ENCODE measurements around the gene LILRA6.
"Not testable (repeated sequence)": the region's sequence is repeated elsewhere in the genome, so short reads cannot be mapped to it uniquely, and the experiment has no call there.

The LILRA6 gene

DNA sequence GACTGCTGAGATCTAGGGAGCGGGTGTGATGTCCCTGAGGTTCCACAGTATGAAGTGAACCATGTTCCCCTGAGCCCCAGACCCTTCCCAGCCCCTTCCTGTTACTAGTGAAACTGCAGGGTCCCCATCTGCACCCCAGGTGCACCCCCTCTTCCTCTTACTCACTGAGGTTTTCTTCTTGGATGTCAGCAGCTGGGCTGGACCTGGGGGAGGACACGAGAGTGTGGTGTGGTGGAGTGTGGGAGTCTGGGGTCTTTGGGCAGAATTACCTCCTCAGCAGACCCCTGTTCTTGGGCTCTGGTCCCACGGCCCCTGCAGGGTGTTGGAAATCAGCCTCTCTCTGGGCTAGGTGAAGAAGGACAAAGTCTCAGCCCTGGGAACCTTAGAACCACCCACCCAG lies 3.3 kb upstream of the LILRA6 start:
- DNase-seq (ENCODE audit: low read depth): no peak
- H3K36me3 ChIP-seq (ENCODE audit: control insufficient read depth, insufficient read depth, low read length, severe bottlenecking): no peaks in the 10 kb centered on the region
- peaks cover 3% of the 10 kb centered on the region for H3K27me3 ChIP-seq (replicated peaks; ENCODE audit: control insufficient read depth, insufficient read depth, low read length)
- no peaks in the 10 kb centered on the region for H3K4me1 ChIP-seq (ENCODE audit: control insufficient read depth, insufficient read depth, low read length)
- no peak overlapping the region for H3K9ac ChIP-seq (ENCODE audit: low read length)
- no peaks in the 10 kb centered on the region for H3K9me3 ChIP-seq (ENCODE audit: control insufficient read depth, low read length)
- no peak overlapping the region for H3K4me3 ChIP-seq (ENCODE audit: low read length)

DNA sequence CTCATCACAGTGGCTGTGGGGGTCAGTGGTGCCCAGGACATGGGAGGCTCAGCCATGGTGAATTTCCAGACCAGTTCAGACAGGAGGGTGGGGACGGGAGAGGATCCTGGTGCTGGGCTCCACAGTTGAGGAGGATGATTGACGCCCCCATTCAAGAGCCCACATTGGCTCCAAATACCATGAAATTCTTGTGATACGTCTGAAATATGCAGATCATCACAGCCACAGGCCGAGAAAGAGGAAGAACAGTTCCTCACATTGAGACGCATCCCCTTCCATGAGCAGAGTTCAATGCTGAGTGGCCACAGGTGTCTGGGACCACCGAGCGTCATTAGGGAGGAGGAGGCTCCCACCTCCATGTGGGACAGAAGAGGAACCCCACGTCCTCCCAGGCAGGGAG lies 1.2 kb upstream of the LILRA6 start:
- H3K27me3 ChIP-seq (replicated peaks; ENCODE audit: control insufficient read depth, insufficient read depth, low read length): not testable (repeated sequence)

DNA sequence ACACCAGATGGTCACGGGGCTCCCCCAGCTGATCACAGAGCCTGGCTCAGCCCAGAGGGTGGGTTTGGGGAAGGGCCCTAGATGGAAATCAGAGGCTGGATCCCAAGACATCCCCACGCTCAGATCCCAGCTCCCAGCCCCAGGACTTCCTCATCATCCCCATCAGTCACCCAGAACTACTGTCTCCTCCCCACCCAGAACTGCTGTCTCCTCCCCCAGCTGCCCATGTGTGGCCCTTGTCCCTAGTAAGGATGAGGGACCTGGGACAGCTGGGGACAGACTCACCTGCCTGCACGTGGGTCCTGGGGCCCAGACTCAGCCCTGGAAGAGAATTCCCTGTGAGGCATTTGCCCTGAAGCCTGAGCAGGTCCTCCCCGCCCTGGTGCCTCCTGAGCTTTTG lies 356 bp downstream of the LILRA6 start:
- H3K27me3 ChIP-seq (replicated peaks; ENCODE audit: control insufficient read depth, insufficient read depth, low read length): peaks cover 15% of the 10 kb centered on the region
- H3K9ac ChIP-seq (ENCODE audit: low read length); H3K9me3 ChIP-seq (ENCODE audit: control insufficient read depth, low read length); H3K36me3 ChIP-seq (ENCODE audit: control insufficient read depth, insufficient read depth, low read length, severe bottlenecking); H3K4me1 ChIP-seq (ENCODE audit: control insufficient read depth, insufficient read depth, low read length); DNase-seq (ENCODE audit: low read depth); H3K4me3 ChIP-seq (ENCODE audit: low read length): not testable (repeated sequence)

More for the DNA sequence above, 1.2 kb upstream of the LILRA6 start:
- not testable (repeated sequence) for H3K36me3 ChIP-seq (ENCODE audit: control insufficient read depth, insufficient read depth, low read length, severe bottlenecking); H3K4me1 ChIP-seq (ENCODE audit: control insufficient read depth, insufficient read depth, low read length); DNase-seq (ENCODE audit: low read depth); H3K4me3 ChIP-seq (ENCODE audit: low read length); H3K9me3 ChIP-seq (ENCODE audit: control insufficient read depth, low read length); H3K9ac ChIP-seq (ENCODE audit: low read length)

DNA sequence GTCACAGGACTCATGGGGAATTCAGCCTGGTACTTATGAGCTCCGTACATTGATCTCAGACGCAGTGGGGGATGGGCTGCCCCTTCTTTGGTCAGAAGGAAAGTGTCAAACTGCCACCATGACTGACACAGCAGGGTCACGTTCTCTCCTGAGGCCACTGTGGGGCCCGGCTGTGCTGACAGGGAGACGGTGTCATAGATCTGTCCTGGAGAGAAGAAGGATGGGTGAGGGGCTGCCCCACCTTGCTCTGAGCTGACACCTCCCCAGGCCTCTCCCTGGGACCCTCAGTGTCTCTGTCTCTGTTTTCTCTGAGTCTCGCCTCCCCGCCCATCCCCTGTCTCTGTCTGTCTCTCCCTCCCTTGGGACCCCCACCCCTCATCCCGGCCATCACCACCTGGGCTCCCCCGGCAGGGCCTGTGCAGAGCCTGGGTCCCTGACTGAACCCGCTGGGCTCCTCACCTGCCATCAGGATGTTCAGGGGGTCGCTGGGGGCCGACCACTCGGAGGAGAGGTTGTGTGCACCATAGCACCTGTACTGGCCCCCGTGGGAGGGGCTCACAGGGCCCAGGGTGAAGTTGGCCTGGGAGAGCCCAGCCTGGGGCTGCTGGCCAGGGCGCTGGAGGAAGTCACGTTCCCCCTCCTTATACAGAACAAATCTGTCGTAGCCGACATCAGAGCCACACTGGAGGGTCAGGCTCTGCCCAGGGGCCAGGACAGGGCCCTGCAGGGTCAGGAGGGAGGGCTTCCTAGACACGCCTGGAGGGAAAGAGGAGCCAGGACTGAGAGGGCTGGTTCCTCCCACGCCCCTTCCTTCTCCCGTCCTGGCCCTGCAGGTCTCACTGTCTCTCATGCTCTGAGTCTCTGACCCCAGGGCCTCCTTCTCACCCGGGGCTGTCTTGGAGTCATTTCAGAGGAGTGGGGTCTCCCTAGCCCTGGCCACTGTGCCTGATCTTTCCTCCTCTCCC lies 1.9 kb downstream of the LILRA6 start:
- DNase-seq (ENCODE audit: low read depth); H3K9me3 ChIP-seq (ENCODE audit: control insufficient read depth, low read length); H3K4me3 ChIP-seq (ENCODE audit: low read length); H3K36me3 ChIP-seq (ENCODE audit: control insufficient read depth, insufficient read depth, low read length, severe bottlenecking); H3K4me1 ChIP-seq (ENCODE audit: control insufficient read depth, insufficient read depth, low read length); H3K9ac ChIP-seq (ENCODE audit: low read length): not testable (repeated sequence)
- H3K27me3 ChIP-seq (replicated peaks; ENCODE audit: control insufficient read depth, insufficient read depth, low read length): peaks cover 22% of the 10 kb centered on the region

DNA sequence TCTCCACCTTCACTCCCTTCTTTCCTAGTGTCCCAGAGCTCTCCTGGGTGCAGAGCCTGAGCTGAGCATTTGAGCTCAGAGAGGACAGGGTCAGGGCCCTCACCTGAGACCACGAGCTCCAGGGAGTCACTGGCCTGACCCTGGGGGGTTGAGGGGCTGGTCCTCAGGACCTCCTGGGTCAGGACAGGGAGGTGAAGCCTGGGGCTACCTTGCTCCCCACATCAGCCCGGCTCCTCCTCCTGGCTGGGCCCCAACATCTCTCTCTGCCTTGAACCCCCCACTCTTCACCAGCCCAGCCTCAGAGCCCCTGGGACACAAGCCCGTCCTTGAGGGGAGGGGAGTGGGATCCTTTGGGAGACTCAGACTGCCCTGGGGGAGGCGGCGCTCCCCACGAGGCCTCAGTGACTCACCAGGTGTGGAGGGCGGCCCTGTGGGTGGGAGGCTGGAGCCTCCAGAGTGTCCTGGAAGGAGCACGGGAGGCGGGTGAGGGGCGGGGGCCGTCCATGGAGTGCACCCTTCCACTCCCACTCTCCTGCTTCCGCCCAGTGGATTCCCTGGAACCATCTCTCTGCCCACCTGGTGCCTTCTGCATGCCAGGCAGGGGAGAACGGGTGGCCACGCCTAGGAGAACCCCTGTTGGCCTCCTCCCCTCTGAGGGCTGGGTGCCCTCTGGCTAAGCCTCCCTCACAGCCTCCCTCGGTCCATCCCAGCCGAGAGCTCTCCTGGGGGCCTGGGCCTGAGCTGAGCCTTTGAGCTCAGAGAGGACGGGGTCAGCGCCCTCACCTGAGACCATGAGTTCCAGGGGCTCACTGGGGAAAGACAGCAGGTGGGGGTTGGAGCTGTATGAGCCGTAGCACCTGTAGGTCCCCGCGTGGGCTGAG lies 2.9 kb downstream of the LILRA6 start:
- H3K27me3 ChIP-seq (replicated peaks; ENCODE audit: control insufficient read depth, insufficient read depth, low read length): peaks cover 29% of the 10 kb centered on the region
- H3K9me3 ChIP-seq (ENCODE audit: control insufficient read depth, low read length); H3K9ac ChIP-seq (ENCODE audit: low read length); H3K4me3 ChIP-seq (ENCODE audit: low read length); H3K36me3 ChIP-seq (ENCODE audit: control insufficient read depth, insufficient read depth, low read length, severe bottlenecking); DNase-seq (ENCODE audit: low read depth); H3K4me1 ChIP-seq (ENCODE audit: control insufficient read depth, insufficient read depth, low read length): not testable (repeated sequence)

DNA sequence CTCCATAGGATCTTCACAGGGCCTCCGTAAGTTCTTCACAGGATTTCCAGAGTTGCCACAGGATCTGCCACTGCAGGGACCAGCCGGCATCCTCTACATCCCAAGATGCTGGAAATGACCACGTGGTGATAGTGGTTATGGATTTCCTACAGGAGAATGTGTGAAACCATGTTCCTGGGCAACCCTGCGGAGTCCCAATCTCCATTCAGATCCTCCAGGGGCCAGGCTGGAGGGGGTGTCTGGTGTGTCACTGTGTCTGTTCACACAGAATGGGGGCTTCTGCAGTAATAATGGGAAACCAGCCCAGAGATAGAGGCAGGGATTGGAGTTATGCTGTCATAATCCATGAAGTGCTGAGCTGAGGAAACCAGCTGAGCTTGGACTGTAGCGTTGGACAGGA lies 8.6 kb downstream of the LILRA6 start:
- peaks cover 36% of the 10 kb centered on the region for H3K27me3 ChIP-seq (replicated peaks; ENCODE audit: control insufficient read depth, insufficient read depth, low read length)
- no peaks in the 10 kb centered on the region for H3K4me1 ChIP-seq (ENCODE audit: control insufficient read depth, insufficient read depth, low read length)
- H3K36me3 ChIP-seq (ENCODE audit: control insufficient read depth, insufficient read depth, low read length, severe bottlenecking): no peaks in the 10 kb centered on the region
- no peak overlapping the region for H3K4me3 ChIP-seq (ENCODE audit: low read length)
- peaks cover 12% of the 10 kb centered on the region for H3K9me3 ChIP-seq (ENCODE audit: control insufficient read depth, low read length)
- H3K9ac ChIP-seq (ENCODE audit: low read length): no peak overlapping the region
- DNase-seq (ENCODE audit: low read depth): no peak

DNA sequence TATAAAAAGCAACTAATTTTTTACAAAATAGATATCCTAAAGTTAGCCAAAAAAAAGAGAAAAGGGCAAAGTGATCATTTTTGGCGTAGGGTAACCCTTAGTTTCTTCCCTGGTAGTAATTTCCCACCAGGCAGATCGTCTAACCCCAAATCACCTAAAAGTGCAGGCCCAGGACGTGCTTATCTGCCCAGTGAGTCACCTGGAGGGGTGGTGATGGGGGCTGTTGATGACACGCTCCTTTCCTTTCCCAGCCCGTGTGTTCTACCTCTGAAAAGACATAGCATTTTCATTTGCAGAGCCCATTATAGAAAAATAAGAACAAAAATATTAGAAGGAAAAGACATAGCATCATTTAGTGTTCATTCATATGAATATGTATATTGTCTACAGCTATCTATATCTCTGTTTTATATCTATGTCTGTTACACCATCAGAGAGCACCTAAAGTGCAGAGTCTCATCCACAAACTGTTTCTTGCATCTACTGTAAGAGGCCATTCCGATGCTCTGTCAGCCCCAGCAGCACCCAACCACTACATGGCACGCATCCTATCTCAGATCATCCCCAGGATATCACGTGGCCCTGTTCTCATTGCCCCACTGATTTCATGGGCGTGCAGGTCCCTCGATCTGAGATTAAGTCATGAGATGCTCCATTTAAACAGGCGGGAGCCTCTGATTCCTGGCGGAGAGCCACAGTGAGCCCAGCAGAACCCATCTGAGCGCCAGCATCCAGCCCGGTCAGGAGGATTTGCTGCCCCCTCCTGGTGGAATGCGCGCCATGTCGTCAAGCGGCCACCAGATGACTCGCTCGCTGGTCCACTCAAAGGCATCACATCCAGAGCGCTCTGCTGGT lies 11.3 kb downstream of the LILRA6 start:
- Histone ChIP-seq H3K36me3 (ENCODE audit: control insufficient read depth, insufficient read depth, low read length, severe bottlenecking) (no peaks in the 10 kb centered on the region), H3K9me3 (ENCODE audit: control insufficient read depth, low read length) (peaks cover 17% of the 10 kb centered on the region), H3K4me3 (ENCODE audit: low read length) (no peak overlapping the region), H3K4me1 (ENCODE audit: control insufficient read depth, insufficient read depth, low read length) (no peaks in the 10 kb centered on the region), H3K9ac (ENCODE audit: low read length) (no peak overlapping the region), H3K27me3 (replicated peaks; ENCODE audit: control insufficient read depth, insufficient read depth, low read length) (peaks cover 28% of the 10 kb centered on the region)
- peak; percentile 93 for DNase-seq (ENCODE audit: low read depth)

DNA sequence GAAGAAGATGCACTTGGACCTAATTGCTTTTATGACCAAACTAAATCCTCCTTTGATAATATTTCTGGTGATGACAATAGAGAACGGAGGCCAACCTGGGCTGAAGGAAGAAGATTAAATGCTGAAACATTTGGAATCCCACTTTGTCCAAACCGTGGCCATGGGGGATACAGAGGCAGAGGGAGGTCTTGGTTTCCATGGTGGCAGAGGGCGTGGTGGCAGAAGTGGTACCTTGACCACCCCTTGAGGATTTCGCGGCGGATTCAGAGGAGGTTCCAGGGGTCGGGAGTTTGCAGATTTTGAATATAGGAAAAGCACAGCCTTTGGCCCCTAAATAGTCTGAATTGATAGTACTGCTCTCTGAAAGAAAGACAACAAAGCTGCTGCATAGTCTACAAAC lies 12.6 kb downstream of the LILRA6 start:
- DNase-seq (ENCODE audit: low read depth): no peak
- Histone ChIP-seq H3K4me1 (ENCODE audit: control insufficient read depth, insufficient read depth, low read length) (no peaks in the 10 kb centered on the region), H3K9ac (ENCODE audit: low read length) (no peak overlapping the region), H3K27me3 (replicated peaks; ENCODE audit: control insufficient read depth, insufficient read depth, low read length) (peaks cover 18% of the 10 kb centered on the region), H3K4me3 (ENCODE audit: low read length) (no peak overlapping the region), H3K36me3 (ENCODE audit: control insufficient read depth, insufficient read depth, low read length, severe bottlenecking) (no peaks in the 10 kb centered on the region), H3K9me3 (ENCODE audit: control insufficient read depth, low read length) (peaks cover 13% of the 10 kb centered on the region)

DNA sequence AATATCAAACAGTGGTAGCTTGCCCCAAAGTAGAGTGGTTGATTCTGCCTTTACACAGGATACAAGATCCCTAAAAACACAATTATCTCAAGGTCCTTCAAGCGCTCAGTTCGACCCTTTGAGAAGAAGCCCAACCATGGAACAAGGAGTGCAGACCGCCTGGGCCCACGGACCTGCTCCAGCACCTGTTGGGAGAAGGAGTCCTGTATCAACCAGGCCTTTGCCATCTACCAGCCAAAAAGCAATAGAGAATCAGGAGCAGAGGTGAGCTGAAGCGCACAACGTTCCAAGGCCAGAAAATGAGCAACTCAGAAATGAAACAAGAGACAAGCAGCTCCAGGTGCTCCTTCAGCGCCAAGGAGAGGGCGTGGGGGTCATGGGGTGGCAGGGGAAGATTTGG lies 13.4 kb downstream of the LILRA6 start:
- Histone ChIP-seq H3K36me3 (ENCODE audit: control insufficient read depth, insufficient read depth, low read length, severe bottlenecking) (no peaks in the 10 kb centered on the region), H3K27me3 (replicated peaks; ENCODE audit: control insufficient read depth, insufficient read depth, low read length) (peaks cover 9% of the 10 kb centered on the region), H3K4me1 (ENCODE audit: control insufficient read depth, insufficient read depth, low read length) (no peaks in the 10 kb centered on the region), H3K4me3 (ENCODE audit: low read length) (no peak overlapping the region), H3K9me3 (ENCODE audit: control insufficient read depth, low read length) (peaks cover 5% of the 10 kb centered on the region), H3K9ac (ENCODE audit: low read length) (no peak overlapping the region)
- no peak for DNase-seq (ENCODE audit: low read depth)

DNA sequence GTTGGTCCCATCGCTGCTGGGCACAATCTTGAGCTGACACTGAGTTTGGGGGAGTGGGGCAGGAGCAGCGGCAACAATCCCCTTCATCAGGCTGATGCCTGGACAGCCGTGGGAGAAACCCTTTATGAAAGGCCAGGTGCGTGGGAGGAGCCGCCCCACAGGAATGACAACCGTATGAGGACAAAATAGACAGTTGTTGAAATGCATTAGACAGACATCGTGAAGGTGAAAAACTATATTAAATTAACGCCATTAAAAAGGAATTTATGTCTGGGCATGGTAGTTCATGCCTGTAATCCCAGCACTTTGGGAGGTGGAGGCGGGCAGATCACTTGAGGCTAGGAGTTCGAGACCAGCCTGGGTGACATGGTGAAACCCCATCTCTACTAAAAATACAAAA lies 18.0 kb downstream of the LILRA6 start:
- H3K9ac ChIP-seq (ENCODE audit: low read length); H3K4me3 ChIP-seq (ENCODE audit: low read length); DNase-seq (ENCODE audit: low read depth); H3K36me3 ChIP-seq (ENCODE audit: control insufficient read depth, insufficient read depth, low read length, severe bottlenecking); H3K4me1 ChIP-seq (ENCODE audit: control insufficient read depth, insufficient read depth, low read length); H3K9me3 ChIP-seq (ENCODE audit: control insufficient read depth, low read length): not testable (repeated sequence)
- H3K27me3 ChIP-seq (replicated peaks; ENCODE audit: control insufficient read depth, insufficient read depth, low read length): peaks cover 16% of the 10 kb centered on the region

DNA sequence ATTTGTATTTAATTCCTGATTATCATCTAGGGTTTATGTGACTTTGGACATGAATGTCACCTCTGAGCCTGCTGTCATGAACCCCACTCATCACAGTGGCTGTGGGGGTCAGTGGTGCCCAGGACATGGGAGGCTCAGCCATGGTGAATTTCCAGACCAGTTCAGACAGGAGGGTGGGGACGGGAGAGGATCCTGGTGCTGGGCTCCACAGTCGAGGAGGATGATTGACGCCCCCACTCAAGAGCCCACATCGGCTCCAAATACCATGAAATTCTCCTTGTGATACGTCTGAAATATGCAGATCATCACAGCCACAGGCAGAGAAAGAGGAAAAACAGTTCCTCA lies 18.7 kb downstream of the LILRA6 start:
- H3K9ac ChIP-seq (ENCODE audit: low read length); H3K4me3 ChIP-seq (ENCODE audit: low read length); DNase-seq (ENCODE audit: low read depth); H3K36me3 ChIP-seq (ENCODE audit: control insufficient read depth, insufficient read depth, low read length, severe bottlenecking); H3K9me3 ChIP-seq (ENCODE audit: control insufficient read depth, low read length); H3K4me1 ChIP-seq (ENCODE audit: control insufficient read depth, insufficient read depth, low read length): not testable (repeated sequence)
- peaks cover 16% of the 10 kb centered on the region for H3K27me3 ChIP-seq (replicated peaks; ENCODE audit: control insufficient read depth, insufficient read depth, low read length)
